ENCODE measurements around the gene CRTC3. TPM values are rescaled to one million over a fixed set of nuclear protein-coding genes. Genes with fewer than 3 reads are reported as not detected.
"Not testable (repeated sequence)": the region's sequence is repeated elsewhere in the genome, so short reads cannot be mapped to it uniquely, and the experiment has no call there.

CRTC3 gene
- total RNA-seq, 2 experiments from 2014 or later = 62.3 to 79.1 TPM

- CTCF ChIA-PET = interaction anchor here (1.2 kb wide), 1 partner anchor 291 kb away, joined by 4 read pairs; the partner anchor contains the start of gene UNC45A
- ATAC-seq = no peak
- H3K4me3 Mint-ChIP-seq = no peak overlapping the region
- peaks cover 20% of the 10 kb centered on the region for H3K4me1 Mint-ChIP-seq
- peak overlapping the region; percentile 58 for H3K27ac Mint-ChIP-seq
- peaks cover 21% of the 10 kb centered on the region for H3K36me3 Mint-ChIP-seq
- H3K9me3 Mint-ChIP-seq (ENCODE audit: low read depth) = no peaks in the 10 kb centered on the region
- DNase-seq = no peak
- H3K27me3 Mint-ChIP-seq = no peaks in the 10 kb centered on the region
Observed at GRCh38 chr15:90644526-90644925, 114.8 kb downstream of the CRTC3 start.

DNA sequence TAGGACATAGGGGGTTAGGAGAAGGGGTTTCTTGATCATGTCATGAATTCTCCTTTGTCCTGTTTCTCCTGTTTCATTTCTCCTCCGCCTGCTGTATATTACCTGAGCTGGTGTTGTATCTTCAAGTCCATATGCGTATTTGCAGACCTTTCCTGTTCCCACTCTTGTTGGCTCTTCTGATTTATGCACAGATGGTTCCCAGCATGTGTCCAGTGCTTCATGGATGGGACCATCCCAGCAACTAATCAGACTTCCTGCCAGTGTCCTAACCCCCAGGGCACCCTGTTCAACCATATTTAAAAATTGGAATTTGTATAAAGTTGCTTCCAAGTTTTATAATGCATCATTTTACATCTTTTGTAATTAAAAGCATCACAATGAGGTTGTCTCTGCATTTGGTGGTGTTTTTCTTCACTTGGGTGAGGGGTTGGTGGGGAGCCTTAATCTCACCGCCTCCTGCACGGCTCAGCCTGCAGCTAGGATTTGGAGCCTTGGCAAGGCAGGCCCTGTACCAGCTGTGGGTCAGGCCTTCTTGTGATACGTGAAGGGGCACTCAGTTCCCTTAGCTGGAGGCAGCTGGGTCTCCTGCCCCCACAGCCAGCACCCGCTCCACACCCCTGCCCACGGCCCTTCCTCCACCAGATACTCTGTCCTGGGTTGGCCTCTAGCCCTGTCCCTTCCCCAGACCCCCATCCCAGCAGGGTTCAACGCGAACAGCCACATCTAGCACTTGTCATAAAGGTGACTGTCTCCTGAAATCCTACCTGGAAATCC lies 115.4 kb downstream of the CRTC3 start:
- CTCF ChIA-PET = interaction anchor here (1.2 to 1.4 kb wide), 3 partner anchors 170 to 290 kb away, joined by 3 to 5 read pairs (median 4); partner anchors contain the start of gene UNC45A
- no peak overlapping the region for H3K4me3 Mint-ChIP-seq
- H3K4me1 Mint-ChIP-seq = peaks cover 26% of the 10 kb centered on the region
- H3K27ac Mint-ChIP-seq = peak overlapping the region; percentile 58
- H3K9me3 Mint-ChIP-seq (ENCODE audit: low read depth) = no peaks in the 10 kb centered on the region
- DNase-seq = no peak
- H3K27me3 Mint-ChIP-seq = no peaks in the 10 kb centered on the region
- no peak for ATAC-seq
- H3K36me3 Mint-ChIP-seq = peaks cover 21% of the 10 kb centered on the region

GRCh38 chr15:90645873-90646575 lies 116.3 kb downstream of the CRTC3 start:
- H3K9me3 Mint-ChIP-seq (ENCODE audit: low read depth) = no peaks in the 10 kb centered on the region
- peak overlapping the region; percentile 58 for H3K27ac Mint-ChIP-seq
- ATAC-seq = no peak
- peaks cover 34% of the 10 kb centered on the region for H3K4me1 Mint-ChIP-seq
- CTCF ChIA-PET = interaction anchor here (1.3 to 1.4 kb wide), 2 partner anchors 170 to 240 kb away, joined by 3 to 5 read pairs; no protein-coding TSS in a partner anchor
- H3K27me3 Mint-ChIP-seq = no peaks in the 10 kb centered on the region
- no peak for DNase-seq
- H3K36me3 Mint-ChIP-seq = peaks cover 21% of the 10 kb centered on the region
- no peak overlapping the region for H3K4me3 Mint-ChIP-seq

- no peak for DNase-seq
- no peak overlapping the region for H3K4me3 Mint-ChIP-seq
- H3K27ac Mint-ChIP-seq = peak overlapping the region; percentile 58
- ATAC-seq = no peak
- peaks cover 21% of the 10 kb centered on the region for H3K36me3 Mint-ChIP-seq
- peaks cover 35% of the 10 kb centered on the region for H3K4me1 Mint-ChIP-seq
- no peaks in the 10 kb centered on the region for H3K27me3 Mint-ChIP-seq
- no peaks in the 10 kb centered on the region for H3K9me3 Mint-ChIP-seq (ENCODE audit: low read depth)
- CTCF ChIA-PET = interaction anchor here (1.4 kb wide), 1 partner anchor 239 kb away, joined by 5 read pairs; no protein-coding TSS in a partner anchor
Observed at GRCh38 chr15:90646662-90647305, 117.1 kb downstream of the CRTC3 start.

- Mint-ChIP-seq H3K36me3 (peaks cover 16% of the 10 kb centered on the region), H3K9me3 (ENCODE audit: low read depth) (no peaks in the 10 kb centered on the region), H3K4me3 (no peak overlapping the region), H3K4me1 (peaks cover 35% of the 10 kb centered on the region), H3K27me3 (no peaks in the 10 kb centered on the region), H3K27ac (peak overlapping the region; percentile 65)
- ATAC-seq (no peak), DNase-seq (no peak)
- CTCF ChIA-PET = interaction anchor here (0.5 to 3.1 kb wide), 28 partner anchors 9 to 327 kb away, joined by 3 to 36 read pairs (median 5); partner anchors contain the start of genes BLM, FES, FURIN and HDDC3
Observed at GRCh38 chr15:90647326-90647725, 117.6 kb downstream of the CRTC3 start.

DNA sequence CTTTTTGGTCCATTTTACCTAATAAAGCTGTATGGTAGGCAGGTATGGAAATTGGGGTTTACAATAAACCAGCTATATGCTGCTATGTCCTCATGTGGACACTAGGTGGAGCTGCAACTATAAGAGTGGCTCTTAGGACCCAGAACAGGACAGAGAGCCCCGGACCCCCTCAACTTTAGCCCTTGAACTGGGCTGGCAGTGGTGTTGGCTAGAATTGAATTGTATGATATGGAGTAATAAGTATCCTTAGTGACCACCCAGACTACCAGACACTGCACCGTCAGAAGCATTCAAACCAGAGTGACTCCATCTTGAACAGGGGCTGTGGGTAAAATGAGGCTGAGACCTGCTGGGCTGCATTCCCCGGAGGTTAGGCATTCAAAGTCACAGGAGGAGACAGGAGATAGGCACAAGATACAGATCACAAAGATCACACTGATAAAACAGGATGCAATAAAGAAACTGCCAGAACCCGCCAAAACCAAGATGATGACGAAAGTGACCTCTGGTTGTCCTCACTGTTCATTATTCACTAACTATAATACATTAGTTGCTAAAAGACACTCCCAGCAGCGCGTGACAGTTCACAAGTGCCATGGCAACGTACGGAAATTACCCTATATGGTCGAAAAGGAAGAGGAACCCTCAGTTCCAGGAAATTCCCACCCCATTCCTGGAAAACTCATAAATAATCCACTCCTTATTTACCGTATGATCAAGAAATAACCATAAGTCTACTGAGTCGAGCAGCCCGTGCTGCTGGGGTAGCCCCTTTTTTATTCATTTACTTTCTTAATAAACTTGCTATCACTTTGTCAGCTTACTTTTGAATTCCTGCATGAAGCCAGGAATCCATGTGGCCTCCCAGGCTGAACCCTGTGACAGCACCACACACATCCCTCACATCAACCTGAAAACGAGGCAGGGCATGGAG lies 118.7 kb downstream of the CRTC3 start:
- H3K9me3 Mint-ChIP-seq (ENCODE audit: low read depth) = no peaks in the 10 kb centered on the region
- no peaks in the 10 kb centered on the region for H3K27me3 Mint-ChIP-seq
- peaks cover 35% of the 10 kb centered on the region for H3K4me1 Mint-ChIP-seq
- DNase-seq = peak; percentile 95
- CTCF ChIA-PET = interaction anchor here (0.5 to 3.1 kb wide), 32 partner anchors 8 to 328 kb away, joined by 3 to 36 read pairs (median 4); partner anchors contain the start of genes BLM, FES, FURIN and HDDC3
- peak overlapping the region; percentile 94 for H3K27ac Mint-ChIP-seq
- ATAC-seq = peak; percentile 84
- peak overlapping the region; percentile 46 for H3K4me3 Mint-ChIP-seq
- peaks cover 6% of the 10 kb centered on the region for H3K36me3 Mint-ChIP-seq

GRCh38 chr15:90650117-90650955 lies 120.6 kb downstream of the CRTC3 start:
- H3K4me1 Mint-ChIP-seq = peaks cover 47% of the 10 kb centered on the region
- ATAC-seq = no peak
- H3K4me3 Mint-ChIP-seq = no peak overlapping the region
- H3K9me3 Mint-ChIP-seq (ENCODE audit: low read depth) = no peaks in the 10 kb centered on the region
- CTCF ChIA-PET = interaction anchor here (0.8 to 3.1 kb wide), 18 partner anchors 10 to 283 kb away, joined by 3 to 29 read pairs (median 4); partner anchors contain the start of genes BLM and HDDC3
- H3K36me3 Mint-ChIP-seq = peaks cover 3% of the 10 kb centered on the region
- DNase-seq = no peak
- H3K27me3 Mint-ChIP-seq = peaks cover 2% of the 10 kb centered on the region
- peak overlapping the region; percentile 94 for H3K27ac Mint-ChIP-seq

DNA sequence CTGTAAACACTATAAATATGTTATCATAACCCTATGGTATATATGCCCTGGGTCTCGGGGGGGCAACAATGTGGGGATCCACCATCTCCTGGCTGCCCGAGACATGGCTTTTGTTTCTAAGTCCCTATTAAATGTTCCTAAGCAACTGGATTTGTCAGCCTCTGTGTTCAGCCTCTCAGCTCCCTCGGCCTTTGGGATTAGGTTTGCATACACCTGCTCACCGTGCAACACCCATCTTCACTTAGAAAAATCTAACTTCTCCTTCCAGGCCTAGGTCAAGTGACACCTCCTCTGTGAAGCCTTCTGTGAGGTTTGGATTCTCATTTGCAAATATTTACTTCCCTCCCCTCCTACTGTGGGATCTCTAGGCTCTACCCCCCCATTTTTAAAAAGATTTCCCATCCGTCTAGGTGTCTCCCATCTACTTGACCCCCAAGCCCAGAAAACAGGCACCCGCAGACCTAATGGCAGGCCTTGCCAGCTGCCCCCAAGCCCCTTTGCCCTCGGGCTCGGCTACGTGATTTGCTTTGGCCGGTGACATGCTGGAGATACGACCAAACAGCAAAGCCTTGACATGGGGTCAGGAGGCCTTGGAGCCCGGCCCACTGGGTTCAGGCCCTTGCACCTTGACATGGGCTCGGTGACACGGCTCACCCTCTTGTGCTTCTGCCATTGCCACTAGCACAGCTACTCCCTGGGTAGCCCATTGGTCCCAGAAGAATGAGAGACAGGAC lies 121.4 kb downstream of the CRTC3 start:
- CTCF ChIA-PET = interaction anchor here (0.7 to 1.9 kb wide), 3 partner anchors 9 to 281 kb away, joined by 3 to 7 read pairs (median 7); partner anchors contain the start of gene HDDC3
- Mint-ChIP-seq H3K4me1 (peaks cover 52% of the 10 kb centered on the region), H3K27ac (peak overlapping the region; percentile 21), H3K9me3 (ENCODE audit: low read depth) (no peaks in the 10 kb centered on the region), H3K4me3 (no peak overlapping the region), H3K36me3 (peaks cover 3% of the 10 kb centered on the region), H3K27me3 (peaks cover 3% of the 10 kb centered on the region)
- DNase-seq (no peak), ATAC-seq (no peak)

DNA sequence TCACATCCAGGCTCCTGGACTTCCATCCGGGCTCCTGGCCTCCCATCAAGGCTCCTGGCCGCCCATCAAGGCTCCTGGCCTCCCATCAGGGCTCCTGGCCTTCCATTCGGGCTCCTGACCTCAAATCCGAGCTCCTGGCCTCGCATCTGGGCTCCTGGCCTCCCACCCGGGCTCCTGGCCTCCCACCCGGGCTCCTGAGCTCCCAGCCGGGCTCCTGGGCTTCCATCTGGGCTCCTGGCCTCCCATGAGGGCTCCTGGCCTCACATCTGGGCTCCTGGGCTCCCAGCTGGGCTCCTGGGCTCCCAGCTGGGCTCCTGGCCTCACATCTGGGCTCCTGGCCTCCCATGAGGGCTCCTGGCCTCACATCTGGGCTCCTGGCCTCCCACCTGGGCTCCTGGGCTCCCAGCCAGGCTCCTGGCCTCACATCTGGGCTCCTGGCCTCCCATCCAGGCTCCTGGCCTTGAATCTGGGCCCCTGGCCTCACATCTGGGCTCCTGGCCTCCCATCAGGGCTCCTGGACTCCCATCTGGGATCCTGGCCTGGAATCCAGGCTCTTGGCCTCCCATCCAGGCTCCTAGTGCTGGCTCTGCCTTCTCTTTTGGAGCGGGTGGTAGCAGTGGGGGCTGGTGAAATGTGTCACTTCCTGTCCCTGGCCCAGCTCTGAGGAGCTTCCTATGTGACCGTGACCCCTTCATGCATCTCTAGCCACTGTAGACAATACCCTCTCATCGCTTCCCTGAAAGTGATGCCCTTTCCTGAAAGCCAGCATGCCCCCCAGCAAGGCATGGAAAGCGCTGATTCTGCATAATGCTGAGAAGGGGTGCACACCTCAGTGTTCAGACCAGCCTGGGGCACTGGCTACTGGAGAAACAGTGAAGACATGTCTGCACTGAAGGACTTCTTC lies 124.8 kb downstream of the CRTC3 start:
- ATAC-seq = peak; percentile 72
- H3K9me3 Mint-ChIP-seq (ENCODE audit: low read depth) = no peaks in the 10 kb centered on the region

DNA sequence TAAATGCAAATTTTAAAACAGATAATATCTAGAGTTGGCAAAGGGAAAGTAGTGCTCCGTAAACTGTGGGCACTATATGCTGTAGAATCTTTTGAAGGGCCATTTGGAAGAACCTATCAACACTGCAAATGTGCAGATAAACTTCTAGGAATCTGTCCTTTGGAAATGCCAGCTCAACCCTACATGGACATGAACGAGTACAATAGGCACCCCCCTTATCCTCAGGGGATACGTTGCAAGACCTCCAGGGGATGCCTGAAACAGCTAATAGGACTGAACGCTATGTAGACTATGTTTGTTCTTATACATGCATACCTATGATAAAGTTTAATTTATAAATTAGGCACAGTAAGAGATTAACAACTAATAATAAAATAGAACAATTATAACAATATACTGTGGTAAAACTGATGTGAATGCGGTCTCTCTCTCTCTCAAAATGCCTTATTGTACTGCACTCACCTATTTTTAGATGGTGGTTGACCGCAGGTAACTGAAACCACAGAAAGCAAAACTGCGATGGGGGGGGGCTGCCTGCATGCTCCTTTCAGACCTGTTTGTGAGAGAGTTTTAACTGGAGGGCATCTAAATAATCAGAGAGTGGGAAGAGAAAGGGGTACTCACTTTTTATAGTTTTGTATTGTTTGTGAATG lies 127.9 kb downstream of the CRTC3 start:
- H3K27ac Mint-ChIP-seq = peak overlapping the region; percentile 83
- CTCF ChIA-PET = interaction anchor here (1.8 kb wide), 2 partner anchors 10 to 20 kb away, joined by 4 to 6 read pairs; no protein-coding TSS in a partner anchor
- peaks cover 77% of the 10 kb centered on the region for H3K4me1 Mint-ChIP-seq
- H3K27me3 Mint-ChIP-seq; H3K9me3 Mint-ChIP-seq (ENCODE audit: low read depth): not testable (repeated sequence)
- ATAC-seq = peak; percentile 20
- H3K36me3 Mint-ChIP-seq = peaks cover 17% of the 10 kb centered on the region
- DNase-seq = peak; percentile 91
- H3K4me3 Mint-ChIP-seq = peak overlapping the region; percentile 45

More for the DNA sequence above, 124.8 kb downstream of the CRTC3 start:
- Mint-ChIP-seq H3K4me3 (no peak overlapping the region), H3K27me3 (peaks cover 6% of the 10 kb centered on the region), H3K4me1 (peaks cover 63% of the 10 kb centered on the region), H3K27ac (peak overlapping the region; percentile 78), H3K36me3 (peaks cover 8% of the 10 kb centered on the region)
- peak; percentile 73 for DNase-seq
- CTCF ChIA-PET = interaction anchor here (0.7 to 1.7 kb wide), 8 partner anchors 10 to 280 kb away, joined by 3 to 7 read pairs (median 4); partner anchors contain the start of gene HDDC3

Data from activated CD8-positive, alpha-beta memory T cell treated with anti-CD3 and anti-CD28 coated beads, Interleukin-2, amount 10 ng/mL, durations not matched to agents 7 days and 5 days (primary cell).